Measurements from ENCODE around the gene PPP1R16B.

PPP1R16B gene

GRCh38 chr20:38805958-38806854, 709 bp downstream of the PPP1R16B start:
- H3K27ac ChIP-seq: no peak overlapping the region
- TF ChIP-seq ZFX (IDR thresholded peaks at IDR 0.05): no peak
- TF ChIP-seq CTCF (conservative IDR thresholded peaks at IDR 0.05): no peak

GRCh38 chr20:38806855-38807655, 1.6 kb downstream of the PPP1R16B start:
- no peak overlapping the region for H3K27ac ChIP-seq
- TF ChIP-seq ZFX (IDR thresholded peaks at IDR 0.05): no peak
- TF ChIP-seq CTCF (conservative IDR thresholded peaks at IDR 0.05): no peak

- TF ChIP-seq CTCF (conservative IDR thresholded peaks at IDR 0.05): no peak
- TF ChIP-seq ZFX (IDR thresholded peaks at IDR 0.05): no peak
- no peak overlapping the region for H3K27ac ChIP-seq
These were observed 4.4 kb downstream of the PPP1R16B start for GRCh38 chr20:38809942-38810341.

DNA sequence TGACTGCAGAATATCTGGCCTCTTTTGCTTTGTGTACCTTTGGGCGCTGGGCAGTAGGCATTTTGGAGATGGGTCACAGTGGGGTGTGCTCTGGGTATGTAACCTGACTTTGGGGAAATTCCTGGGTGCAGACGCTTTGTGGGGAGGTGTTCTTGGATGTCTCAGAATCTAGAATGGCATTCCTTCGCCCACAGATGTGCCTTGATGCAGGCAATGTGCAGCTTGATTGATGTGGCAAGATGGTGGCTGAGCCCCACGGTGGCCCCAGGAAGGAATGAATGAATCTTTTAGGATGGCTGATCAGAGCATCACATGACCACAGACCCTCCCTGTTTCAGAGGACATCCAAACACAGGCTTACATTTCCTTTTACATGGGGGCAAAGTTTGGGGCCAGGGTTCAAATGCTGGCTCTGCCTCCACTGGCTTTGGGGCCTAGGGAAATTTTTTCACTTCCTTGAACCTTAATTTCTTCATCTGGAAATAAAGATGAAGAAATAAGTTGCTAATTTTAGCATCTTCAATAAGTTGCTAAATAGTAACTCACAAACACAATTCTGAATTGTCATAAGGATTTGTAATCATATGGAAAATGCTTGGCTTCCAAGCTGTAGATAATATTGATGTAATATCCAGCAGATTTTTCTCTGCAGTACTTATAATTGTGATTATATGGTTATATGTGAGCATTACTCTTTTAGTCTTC, 5.6 kb downstream of the PPP1R16B start:
- TF ChIP-seq CTCF (conservative IDR thresholded peaks at IDR 0.05) (no peak), ZFX (IDR thresholded peaks at IDR 0.05) (no peak)
- H3K27ac ChIP-seq: no peak overlapping the region

DNA sequence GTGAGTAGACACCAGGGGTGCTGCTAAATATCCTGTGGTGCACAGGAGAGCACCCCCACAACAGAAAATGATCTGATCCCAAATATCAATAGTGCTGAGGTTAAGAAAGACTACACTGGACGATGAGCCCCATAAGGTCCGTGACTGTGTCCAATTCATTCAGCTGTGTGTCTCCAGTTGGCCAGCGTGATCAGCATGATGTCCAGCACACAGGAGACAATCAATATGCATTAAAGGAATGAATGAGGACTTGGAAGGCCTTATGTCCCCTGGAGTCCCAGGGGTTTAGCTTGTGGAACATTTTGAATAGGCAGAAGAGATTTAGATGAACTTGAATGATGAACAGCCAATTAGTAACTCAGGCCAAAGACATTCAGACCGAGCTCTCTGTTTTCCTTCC, 6.3 kb downstream of the PPP1R16B start:
- no peak overlapping the region for H3K27ac ChIP-seq
- no peak for TF ChIP-seq CTCF (conservative IDR thresholded peaks at IDR 0.05)

DNA sequence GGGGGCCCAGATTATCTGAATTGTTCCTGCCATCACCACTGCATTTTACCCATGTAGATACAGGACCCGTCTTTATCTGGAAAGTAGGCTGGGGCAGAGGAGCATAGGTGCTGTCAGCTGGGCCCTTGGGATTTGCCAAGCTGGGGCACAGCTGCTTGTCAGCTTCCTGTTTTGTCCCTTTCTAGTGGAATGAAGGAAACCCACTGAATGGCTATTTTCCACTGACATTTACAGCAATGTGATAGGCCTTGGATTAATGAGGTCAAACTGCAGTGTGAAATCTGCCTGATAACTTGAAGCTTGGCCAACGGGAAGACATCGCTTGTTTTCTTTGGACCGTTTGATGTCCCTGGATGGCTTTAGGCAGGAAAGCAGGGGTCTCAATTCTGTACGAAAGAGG, 6.7 kb downstream of the PPP1R16B start:
- H3K27ac ChIP-seq: no peak overlapping the region
- TF ChIP-seq CTCF (conservative IDR thresholded peaks at IDR 0.05) (no peak), ZFX (IDR thresholded peaks at IDR 0.05) (no peak)

Measured in C4-2B (cell line).